ENCODE measurements around the gene TMEM107. TPM values are rescaled to one million over a fixed set of nuclear protein-coding genes. Genes with fewer than 3 reads are reported as not detected.
"Not testable (repeated sequence)": the region's sequence is repeated elsewhere in the genome, so short reads cannot be mapped to it uniquely, and the experiment has no call there.

Gene TMEM107
- total RNA-seq, 2 donors from 2014 or later: 26.2 to 27.7 TPM

DNA sequence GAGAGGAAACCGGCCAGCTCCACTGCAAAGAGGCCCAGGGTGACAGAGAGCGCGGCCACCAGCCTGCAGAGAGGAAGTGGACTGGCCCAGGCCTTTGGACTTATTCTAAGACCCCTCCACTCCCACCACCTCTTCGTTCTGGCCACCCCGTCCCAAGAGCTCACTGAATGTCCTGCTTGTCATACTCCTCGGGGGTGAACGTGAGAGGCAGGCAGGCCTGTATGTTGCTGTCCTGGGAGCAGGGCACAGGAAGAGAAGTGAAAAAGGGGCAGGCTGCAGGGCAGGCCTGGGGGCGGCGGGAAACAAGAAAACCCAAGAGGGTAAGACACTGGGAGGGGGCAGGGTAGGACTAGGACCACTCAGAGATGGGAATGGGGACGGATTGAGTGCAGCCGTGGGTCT, 384 bp downstream of the TMEM107 start:
- Histone ChIP-seq H3K27ac (ENCODE audit: low read depth, low read length) (peak overlapping the region; percentile 90), H3K9ac (ENCODE audit: extremely low read depth, low read length, poor library complexity, severe bottlenecking) (peak overlapping the region; percentile 68), H3K27me3 (ENCODE audit: control insufficient read depth, insufficient read depth, low read length, poor library complexity, severe bottlenecking) (no peaks in the 10 kb centered on the region), H3K4me3 (ENCODE audit: low read length) (peak overlapping the region; percentile 95), H3K4me1 (ENCODE audit: control insufficient read depth, insufficient read depth, low read length) (peaks cover 14% of the 10 kb centered on the region), H3K36me3 (ENCODE audit: control insufficient read depth, insufficient read depth, low read length) (no peaks in the 10 kb centered on the region), H3K9me3 (ENCODE audit: control insufficient read depth, low read length) (no peaks in the 10 kb centered on the region)
- DNase-seq: no peak
- no peaks in the 10 kb centered on the region for H3K36me3 Mint-ChIP-seq (ENCODE audit: low read depth)
- no peaks in the 10 kb centered on the region for H3K9me3 Mint-ChIP-seq
- TF ChIP-seq CTCF (conservative IDR thresholded peaks at IDR 0.05): no peak
- peak overlapping the region; percentile 87 for H3K4me3 Mint-ChIP-seq
- WGBS, 2 experiments (ENCODE audit: insufficient coverage in 1 of 2, insufficient read length in 1 of 2): 16 to 28% methylated on average over 7 to 11 of the region's 11 CpGs
- H3K27me3 Mint-ChIP-seq (ENCODE audit: insufficient read depth): no peaks in the 10 kb centered on the region
- H3K4me1 Mint-ChIP-seq: peaks cover 26% of the 10 kb centered on the region
- H3K27ac Mint-ChIP-seq: peak overlapping the region; percentile 89

- Histone ChIP-seq H3K27me3 (ENCODE audit: control insufficient read depth, insufficient read depth, low read length, poor library complexity, severe bottlenecking) (no peaks in the 10 kb centered on the region), H3K9me3 (ENCODE audit: control insufficient read depth, low read length) (no peaks in the 10 kb centered on the region), H3K9ac (ENCODE audit: extremely low read depth, low read length, poor library complexity, severe bottlenecking) (peak overlapping the region; percentile 82), H3K27ac (ENCODE audit: low read depth, low read length) (peak overlapping the region; percentile 92), H3K4me1 (ENCODE audit: control insufficient read depth, insufficient read depth, low read length) (peaks cover 14% of the 10 kb centered on the region), H3K36me3 (ENCODE audit: control insufficient read depth, insufficient read depth, low read length) (no peaks in the 10 kb centered on the region), H3K4me3 (ENCODE audit: low read length) (peak overlapping the region; percentile 81)
- Mint-ChIP-seq H3K27ac (peak overlapping the region; percentile 100), H3K27me3 (ENCODE audit: insufficient read depth) (no peaks in the 10 kb centered on the region), H3K4me1 (peaks cover 26% of the 10 kb centered on the region), H3K9me3 (no peaks in the 10 kb centered on the region), H3K36me3 (ENCODE audit: low read depth) (no peaks in the 10 kb centered on the region), H3K4me3 (peak overlapping the region; percentile 87)
- peak; percentile 81 for DNase-seq
- TF ChIP-seq CTCF (conservative IDR thresholded peaks at IDR 0.05): no peak
- 2 to 6% methylated on average over 3 to 14 of the region's 14 CpGs for WGBS, 2 experiments (ENCODE audit: insufficient coverage in 1 of 2, insufficient read length in 1 of 2)
Measured at GRCh38 chr17:8173871-8174322, 2.3 kb downstream of the TMEM107 start.

DNA sequence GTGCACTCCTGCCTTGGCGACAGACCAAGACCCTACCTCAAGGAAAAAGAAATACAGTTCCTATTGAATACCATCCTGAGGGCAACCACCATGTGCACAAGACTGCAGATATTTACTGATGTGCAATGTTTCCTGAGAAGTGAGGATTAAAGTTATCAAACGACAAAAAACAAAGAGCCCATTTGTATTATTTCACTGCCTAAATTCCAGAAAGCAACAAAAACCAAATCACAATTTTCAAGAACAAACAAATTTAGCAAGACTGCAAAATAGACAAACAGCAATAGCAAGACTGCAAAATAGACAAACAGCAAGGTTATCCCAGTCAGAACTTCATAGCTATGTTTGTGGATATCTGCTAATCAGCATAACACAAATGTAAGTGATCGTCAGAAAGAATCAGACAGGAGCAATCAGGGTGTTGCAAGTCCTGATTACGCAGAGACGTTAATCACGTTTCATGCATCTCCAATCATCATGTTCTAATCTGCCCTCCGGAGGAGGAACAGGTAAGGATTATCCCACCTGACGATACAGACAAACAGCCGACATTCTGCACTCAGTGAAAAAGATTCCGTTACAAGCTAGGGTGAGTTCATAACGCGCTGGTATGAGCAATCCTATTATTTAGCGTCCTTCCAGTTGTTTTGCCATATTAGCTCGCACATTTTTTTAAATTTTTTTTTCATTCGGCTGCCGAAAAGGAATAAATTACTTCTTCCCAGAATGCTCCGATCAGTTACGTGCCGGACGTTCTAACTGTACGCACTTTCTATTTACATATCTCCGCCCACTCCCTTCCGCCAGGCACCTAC, 2.9 kb downstream of the TMEM107 start:
- Histone ChIP-seq H3K27ac (ENCODE audit: low read depth, low read length) (peak overlapping the region; percentile 92), H3K36me3 (ENCODE audit: control insufficient read depth, insufficient read depth, low read length) (no peaks in the 10 kb centered on the region), H3K4me3 (ENCODE audit: low read length) (peak overlapping the region; percentile 81), H3K4me1 (ENCODE audit: control insufficient read depth, insufficient read depth, low read length) (peaks cover 14% of the 10 kb centered on the region), H3K9me3 (ENCODE audit: control insufficient read depth, low read length) (no peaks in the 10 kb centered on the region), H3K27me3 (ENCODE audit: control insufficient read depth, insufficient read depth, low read length, poor library complexity, severe bottlenecking) (no peaks in the 10 kb centered on the region), H3K9ac (ENCODE audit: extremely low read depth, low read length, poor library complexity, severe bottlenecking) (peak overlapping the region; percentile 82)
- Mint-ChIP-seq H3K4me1 (peaks cover 26% of the 10 kb centered on the region), H3K27me3 (ENCODE audit: insufficient read depth) (no peaks in the 10 kb centered on the region), H3K9me3 (no peaks in the 10 kb centered on the region), H3K36me3 (ENCODE audit: low read depth) (no peaks in the 10 kb centered on the region), H3K27ac (peak overlapping the region; percentile 100), H3K4me3 (peak overlapping the region; percentile 87)
- DNase-seq: peak; percentile 94
- 1 to 2% methylated on average over 21 to 23 of the region's 23 CpGs for WGBS, 2 experiments (ENCODE audit: insufficient coverage in 1 of 2, insufficient read length in 1 of 2)
- no peak for TF ChIP-seq CTCF (conservative IDR thresholded peaks at IDR 0.05)

GRCh38 chr17:8170186-8170585, 6.0 kb downstream of the TMEM107 start:
- H3K4me3 ChIP-seq (ENCODE audit: low read length); H3K4me3 Mint-ChIP-seq; H3K9ac ChIP-seq (ENCODE audit: extremely low read depth, low read length, poor library complexity, severe bottlenecking); H3K36me3 Mint-ChIP-seq (ENCODE audit: low read depth); DNase-seq; H3K27me3 ChIP-seq (ENCODE audit: control insufficient read depth, insufficient read depth, low read length, poor library complexity, severe bottlenecking); H3K27ac ChIP-seq (ENCODE audit: low read depth, low read length); H3K9me3 ChIP-seq (ENCODE audit: control insufficient read depth, low read length); H3K27me3 Mint-ChIP-seq (ENCODE audit: insufficient read depth); H3K9me3 Mint-ChIP-seq; H3K4me1 ChIP-seq (ENCODE audit: control insufficient read depth, insufficient read depth, low read length); H3K36me3 ChIP-seq (ENCODE audit: control insufficient read depth, insufficient read depth, low read length); H3K27ac Mint-ChIP-seq: not testable (repeated sequence)
- 89 to 92% methylated on average over 12 to 13 of the region's 19 CpGs for WGBS, 2 experiments (ENCODE audit: insufficient coverage in 1 of 2, insufficient read length in 1 of 2)
- H3K4me1 Mint-ChIP-seq: peaks cover 16% of the 10 kb centered on the region

All from endodermal cell (in vitro differentiated cells).